ENCODE measurements around the gene ADAD2.

Gene ADAD2

DNA sequence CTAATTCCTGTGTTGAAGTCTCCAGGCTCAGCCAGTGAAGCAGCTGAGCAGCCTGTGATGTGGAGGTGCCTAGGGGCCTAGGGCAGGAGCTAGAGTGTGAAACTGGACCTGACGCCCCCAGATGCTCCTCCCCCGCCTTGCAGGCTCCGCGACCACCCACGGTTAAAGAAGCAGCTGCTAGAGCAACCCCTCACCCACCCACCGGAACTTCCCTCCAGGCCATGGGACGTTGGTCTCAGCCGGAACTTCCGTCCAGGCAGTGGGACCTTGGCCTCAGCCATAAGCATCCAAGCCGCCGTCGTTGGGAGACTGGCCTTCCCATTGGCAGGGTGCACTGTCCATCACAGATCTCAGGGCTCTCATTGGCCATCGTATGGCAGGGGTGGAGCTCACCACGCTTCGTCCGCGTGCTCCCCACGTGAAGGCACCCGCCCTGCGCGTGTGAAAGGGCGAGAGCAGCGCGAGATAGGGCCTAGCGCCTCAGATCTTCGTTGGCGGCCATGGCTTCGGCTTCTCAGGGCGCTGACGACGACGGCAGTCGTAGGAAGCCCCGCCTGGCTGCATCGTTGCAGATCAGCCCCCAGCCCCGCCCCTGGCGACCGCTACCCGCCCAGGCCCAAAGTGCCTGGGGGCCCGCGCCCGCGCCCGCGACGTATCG lies at the start of gene ADAD2:
TSS of gene ADAD2 (plus strand) at position 427 of the 658 bp plus-strand sequence. CDS start at position 501, 74 bp downstream.
- DNase-seq: no peak

- no peak for DNase-seq
Observed at GRCh38 chr16:84143081-84143480, 47.9 kb upstream of the ADAD2 start.

DNA sequence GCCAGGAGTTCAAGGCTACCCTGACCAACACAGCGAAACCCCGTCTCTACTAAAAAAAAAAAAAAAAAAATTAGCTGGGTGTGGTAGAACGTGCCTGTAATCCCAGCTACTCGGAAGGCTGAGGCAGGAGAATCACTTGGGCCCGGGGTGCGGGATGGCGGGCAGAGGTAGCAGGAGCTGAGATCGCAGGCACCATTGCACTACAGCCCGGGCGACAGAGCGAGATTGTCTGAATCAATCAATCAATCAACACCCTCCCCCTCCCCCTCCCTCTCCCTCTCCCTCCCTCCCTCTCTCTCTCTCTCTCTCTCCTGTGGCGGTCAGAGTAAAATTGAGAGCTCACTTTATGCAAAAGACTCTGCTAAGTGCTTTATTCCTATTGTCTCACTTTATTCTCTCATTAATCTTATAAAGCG lies 47.2 kb upstream of the ADAD2 start:
- peak; percentile 10 for DNase-seq

DNA sequence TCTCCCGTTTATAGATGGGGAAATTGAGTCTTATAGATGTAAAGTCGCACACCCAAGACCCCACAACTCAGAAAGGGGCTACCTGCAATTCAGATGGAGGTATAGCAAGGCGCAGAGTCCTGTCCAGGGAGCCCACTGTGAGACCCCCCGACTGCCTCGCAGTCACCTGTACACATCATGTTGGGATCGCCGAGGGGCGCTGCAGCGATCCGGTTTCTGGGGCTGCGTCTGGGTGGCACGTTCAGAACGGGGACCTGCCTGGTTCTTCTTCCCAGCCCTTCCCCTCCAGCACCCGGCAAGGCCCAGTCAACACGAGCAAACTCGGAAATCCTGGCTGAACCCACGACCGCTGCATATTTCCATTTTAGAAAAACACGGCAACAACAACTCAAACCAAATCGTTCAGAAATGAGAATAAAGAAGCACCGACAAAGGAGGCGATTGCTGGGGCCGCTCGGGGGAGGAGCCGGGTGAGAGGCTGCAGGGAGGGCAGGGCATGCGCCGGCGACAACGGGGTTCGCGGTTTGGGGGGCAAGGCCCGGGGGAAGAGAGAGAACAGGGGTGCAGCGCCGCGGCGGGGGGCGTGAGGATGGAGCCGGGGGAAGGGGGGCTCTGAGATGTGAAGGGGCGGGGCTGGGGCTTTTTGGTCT lies 46.6 kb upstream of the ADAD2 start:
- peak; percentile 47 for DNase-seq

DNA sequence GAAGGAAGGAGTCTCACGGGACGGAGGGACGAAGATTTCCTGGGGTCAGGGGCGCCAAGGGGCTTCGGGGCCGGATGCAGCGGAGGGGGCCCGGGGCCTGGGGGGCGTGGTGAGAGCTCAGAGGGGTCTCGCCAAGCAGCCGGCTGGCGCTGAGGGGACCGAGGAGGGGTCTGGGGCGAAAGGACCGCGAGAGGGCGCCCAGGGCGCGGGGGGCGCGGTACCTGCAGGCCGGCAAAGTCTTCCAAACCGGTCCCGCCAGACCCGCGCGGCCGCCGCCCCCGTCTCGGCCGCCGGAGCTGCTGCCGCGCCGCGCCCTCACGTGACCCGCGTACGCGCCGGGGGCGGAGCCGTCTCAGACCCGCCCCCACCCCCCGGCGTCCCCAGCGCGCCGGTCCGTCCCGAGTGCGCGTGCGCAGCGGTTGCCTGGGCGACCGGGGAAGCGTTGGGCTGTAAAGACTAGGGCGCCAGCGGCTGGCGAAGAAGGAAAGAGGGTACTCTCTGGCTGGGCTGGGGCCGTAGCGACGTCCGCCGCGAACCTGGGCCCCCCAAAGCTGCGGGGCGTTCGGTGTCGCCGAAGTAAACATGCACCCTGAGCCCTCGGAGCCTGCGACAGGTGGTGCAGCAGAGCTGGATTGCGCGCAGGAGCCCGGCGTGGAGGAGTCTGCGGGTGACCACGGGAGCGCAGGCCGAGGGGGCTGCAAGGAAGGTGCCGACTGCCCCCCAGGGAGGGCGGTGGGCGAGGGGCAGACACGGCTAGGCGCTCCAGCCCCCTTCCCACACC lies 45.9 kb upstream of the ADAD2 start, which contains the start of the genes DNAAF1 and HSDL1:
TSS of gene DNAAF1 (plus strand) at position 450 of the 781 bp plus-strand sequence. CDS start at position 583, 133 bp downstream.
TSS of gene HSDL1 (minus strand) at position 319 of the 781 bp plus-strand sequence. CDS start 13,856 bp downstream, outside the sequence.
- DNase-seq: peak; percentile 94

- DNase-seq: no peak
Observed at GRCh38 chr16:84150926-84151325, 40.0 kb upstream of the ADAD2 start.

DNA sequence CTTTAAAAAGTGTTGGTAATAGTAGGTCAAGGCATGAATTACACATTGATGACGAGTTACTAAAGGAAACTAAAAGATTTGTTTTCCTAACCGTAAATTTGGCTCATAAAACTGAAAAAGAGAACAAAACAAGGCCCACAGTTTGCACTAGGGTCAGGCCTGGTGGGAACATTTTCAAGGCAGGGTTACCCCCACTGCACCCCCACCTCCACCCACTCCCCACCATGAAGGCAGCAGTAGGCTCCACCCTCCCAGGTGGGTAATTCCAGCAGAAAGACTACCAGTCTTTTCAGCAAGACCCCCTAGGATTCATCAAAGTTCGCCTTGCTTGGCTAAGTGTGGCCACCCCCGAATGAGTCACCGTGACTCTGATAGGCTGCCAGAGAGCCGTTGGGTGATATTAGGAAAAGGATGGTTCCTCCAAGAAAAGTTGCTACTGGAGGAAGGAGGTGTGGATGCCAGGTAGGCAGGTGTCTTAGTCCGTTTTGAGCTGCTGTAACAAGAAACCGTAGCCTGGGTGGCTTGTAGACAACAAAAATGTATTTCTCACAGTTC lies 37.2 kb upstream of the ADAD2 start:
- DNase-seq: no peak

DNA sequence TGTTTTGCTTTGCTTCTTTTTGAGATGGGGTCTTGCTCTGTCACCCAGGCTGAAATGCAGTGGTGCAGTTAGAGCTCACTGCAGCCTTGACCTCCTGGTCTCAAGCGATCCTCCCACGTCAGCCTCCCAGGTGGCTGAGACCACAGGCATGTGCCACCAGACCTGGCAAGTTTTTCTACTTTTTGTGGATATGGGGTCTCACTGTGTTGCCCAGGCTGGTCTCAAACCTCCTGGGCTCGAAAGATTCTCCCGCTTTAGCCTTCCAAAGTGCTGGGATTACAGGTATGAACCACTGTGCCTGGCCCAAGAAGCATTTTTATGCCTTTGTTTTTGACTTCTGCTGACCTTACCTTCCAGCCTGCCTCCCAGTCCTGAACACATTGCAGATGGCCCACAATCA lies 35.7 kb upstream of the ADAD2 start:
- DNase-seq: no peak

DNA sequence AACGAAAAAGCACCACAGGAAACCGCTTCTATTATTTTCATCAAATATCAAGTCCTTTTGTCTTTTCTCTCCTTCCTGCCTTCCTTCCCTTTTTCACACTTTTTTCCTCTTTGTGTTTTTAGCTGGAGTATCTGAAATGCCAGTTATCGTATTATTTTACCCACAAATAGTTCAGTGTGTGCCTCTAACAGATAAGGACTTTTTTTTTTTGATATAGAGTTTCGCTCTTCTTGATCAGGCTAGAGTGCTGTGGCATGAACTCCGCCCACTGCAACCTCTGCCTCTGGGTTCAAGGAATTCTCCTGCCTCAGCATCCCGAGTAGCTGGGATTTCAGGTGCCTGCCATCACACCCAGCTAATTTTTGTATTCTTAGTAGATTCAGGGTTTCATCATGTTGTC lies 35.2 kb upstream of the ADAD2 start:
- DNase-seq: no peak

GRCh38 chr16:84156342-84156784 lies 34.6 kb upstream of the ADAD2 start:
- DNase-seq: no peak

- DNase-seq: no peak
Observed at GRCh38 chr16:84159007-84159406, 31.9 kb upstream of the ADAD2 start.

GRCh38 chr16:84159800-84160199 lies 31.2 kb upstream of the ADAD2 start:
- DNase-seq: no peak

GRCh38 chr16:84161037-84161436 lies 29.9 kb upstream of the ADAD2 start:
- no peak for DNase-seq

DNA sequence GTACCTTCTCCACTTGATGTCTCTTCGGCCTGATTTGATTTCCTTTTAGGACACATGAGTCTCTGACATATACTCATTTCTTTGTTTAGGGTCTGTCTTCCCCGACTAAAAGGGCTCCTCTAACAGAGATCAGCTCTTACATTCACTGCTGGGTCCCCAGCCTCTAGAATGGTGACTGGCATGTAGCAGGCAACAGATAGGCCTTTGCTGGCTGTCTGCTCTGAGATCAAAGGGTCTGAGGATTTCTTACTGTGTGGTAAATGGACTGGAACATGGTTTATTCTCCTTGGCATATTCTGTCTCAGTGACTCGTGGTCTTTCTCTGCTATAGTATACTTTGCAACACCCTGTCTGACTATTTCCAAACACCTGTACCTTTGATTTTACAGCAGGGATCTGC lies 29.2 kb upstream of the ADAD2 start:
- DNase-seq: no peak

DNA sequence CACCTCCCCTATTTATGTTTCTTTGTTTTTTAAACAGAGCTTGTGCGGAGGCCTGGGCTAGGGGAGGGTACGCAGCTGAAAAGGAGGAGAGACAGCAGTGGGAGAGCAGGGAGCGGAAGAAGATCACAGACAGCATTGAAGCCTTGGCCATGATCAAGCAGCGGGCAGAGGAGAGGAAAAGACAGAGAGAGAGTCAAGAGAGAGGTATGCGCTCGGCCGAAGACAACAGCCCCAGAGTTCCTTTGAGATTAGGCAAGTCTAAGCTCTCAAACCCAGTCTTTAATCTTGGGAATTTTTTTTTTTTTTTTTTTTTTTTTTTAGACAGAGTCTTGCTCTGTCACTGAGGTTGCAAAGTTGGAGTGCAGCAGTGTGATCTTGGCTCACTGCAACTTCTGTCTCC lies 25.2 kb upstream of the ADAD2 start:
- DNase-seq: no peak

DNA sequence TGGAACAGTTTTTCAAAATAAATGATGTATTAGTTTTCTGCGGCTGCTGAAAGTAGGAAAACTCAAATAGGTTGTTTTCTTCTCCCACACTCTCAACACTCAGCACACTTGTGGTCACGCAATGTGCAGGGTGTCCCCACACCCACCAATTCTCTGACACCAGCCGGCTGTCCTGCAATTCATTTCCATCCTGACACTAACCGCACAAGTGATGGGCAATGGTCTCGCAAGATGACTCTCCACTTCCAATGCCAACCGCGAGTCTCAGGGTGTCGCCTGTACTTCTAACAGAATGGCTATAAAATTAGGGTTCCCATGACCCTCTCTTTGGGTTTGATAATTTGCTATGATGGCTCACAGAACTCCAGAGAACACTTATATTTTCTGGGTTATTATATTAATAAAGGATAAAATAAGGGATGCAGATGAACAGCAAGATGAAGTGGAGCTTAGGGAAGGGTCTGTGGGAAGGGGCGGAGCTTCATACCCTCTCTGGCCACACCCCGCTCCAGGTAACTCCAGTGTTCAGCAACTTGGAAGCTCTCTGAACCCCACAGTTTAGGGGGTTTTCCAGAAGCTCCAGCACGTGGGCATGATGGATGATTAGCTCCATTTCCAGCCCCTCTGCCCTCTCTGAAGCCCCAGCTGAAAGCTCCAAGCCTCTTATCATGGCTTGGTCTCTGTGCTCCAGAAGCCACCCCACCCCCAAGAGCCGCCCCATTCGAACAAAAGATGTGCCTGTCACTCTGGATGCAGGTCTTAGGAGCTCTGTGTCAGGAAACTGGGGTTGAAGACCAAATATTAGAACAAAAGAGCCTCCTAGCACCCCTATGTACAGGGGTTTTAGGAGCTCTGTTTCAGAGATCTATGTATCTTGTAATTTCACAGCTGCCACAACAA lies 23.9 kb upstream of the ADAD2 start:
- DNase-seq: no peak

DNA sequence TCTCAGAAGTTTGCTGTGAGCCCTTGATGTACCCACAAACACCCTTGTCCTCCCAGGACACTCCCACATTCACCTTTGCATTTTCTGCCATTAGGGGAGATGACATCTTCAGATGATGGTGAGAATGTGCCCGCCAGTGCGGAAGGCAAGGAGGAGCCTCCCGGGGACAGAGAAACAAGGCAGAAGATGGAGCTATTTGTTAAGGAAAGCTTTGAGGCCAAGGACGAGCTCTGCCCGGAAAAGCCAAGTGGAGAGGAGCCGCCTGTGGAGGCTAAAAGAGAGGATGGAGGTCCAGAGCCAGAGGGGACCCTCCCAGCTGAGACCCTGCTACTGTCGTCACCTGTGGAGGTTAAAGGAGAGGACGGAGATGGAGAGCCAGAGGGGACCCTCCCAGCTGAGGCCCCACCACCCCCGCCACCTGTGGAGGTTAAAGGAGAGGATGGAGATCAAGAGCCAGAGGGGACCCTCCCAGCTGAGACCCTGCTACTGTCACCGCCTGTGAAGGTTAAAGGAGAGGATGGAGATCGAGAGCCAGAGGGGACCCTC lies 21.1 kb upstream of the ADAD2 start:
- DNase-seq: no peak

DNA sequence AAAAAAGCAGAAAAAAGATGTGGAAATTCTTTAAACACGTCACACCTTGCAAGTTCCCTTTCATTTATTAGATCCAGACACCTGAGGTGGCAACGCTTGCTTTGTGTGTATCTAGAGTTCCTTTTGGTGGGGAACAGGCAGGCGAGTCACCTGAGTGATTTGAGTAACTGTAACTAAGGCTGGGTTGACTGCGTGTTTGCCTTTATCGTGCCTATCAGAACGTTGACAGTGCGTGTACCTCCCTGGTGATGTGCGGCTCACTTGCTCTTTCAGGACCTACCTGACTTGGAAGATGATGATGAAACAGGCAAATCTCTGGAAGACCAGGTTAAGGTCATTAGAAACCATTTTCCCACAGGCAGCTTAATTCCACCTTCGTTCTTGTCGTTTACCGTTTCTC lies 16.6 kb upstream of the ADAD2 start:
- DNase-seq: no peak

- peak; percentile 10 for DNase-seq
Observed at GRCh38 chr16:84175350-84176081, 15.4 kb upstream of the ADAD2 start.

DNA sequence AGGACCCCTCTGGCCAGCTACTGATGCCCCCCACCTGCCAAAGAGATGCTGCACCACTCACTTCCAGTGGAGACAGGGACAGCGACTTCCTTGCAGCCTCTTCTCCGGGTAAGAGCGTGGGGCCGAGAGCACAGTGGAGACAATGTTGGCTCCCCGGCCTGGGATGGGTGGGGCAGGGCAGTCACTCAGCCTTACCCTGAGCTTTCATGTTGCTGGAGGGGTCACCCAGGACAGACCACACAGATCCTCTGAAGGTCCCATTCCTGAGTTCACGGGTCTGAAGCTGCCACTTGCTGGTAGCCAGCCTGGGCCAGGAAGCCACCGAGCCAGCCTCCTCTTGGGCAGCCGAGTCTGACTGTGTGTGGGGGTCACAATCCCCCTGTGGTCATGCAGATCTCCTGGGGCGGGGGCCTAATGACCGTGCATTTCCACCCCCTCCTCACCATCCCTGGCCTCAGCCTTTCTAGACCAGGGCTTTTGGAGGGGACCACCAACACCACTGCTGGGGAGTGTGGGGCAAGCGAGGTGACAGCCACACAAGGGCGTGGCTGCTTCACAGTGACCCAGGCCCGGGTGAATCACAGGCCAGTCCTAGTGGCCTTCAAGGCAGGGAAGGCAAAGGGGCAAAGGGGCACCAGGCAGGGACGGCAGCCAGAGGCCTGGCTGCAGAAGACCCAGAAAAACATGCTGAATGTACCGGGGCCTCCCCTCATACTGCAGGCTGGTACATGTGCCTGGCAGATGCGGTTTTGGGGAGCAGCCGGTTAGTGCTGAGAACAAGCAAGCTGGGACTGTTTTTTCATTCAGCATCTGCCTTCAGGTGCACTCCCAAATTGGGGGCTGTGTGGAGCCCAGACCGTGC lies 14.5 kb upstream of the ADAD2 start:
- DNase-seq: no peak
